Measurements from ENCODE around the gene KCNG2.

DNA sequence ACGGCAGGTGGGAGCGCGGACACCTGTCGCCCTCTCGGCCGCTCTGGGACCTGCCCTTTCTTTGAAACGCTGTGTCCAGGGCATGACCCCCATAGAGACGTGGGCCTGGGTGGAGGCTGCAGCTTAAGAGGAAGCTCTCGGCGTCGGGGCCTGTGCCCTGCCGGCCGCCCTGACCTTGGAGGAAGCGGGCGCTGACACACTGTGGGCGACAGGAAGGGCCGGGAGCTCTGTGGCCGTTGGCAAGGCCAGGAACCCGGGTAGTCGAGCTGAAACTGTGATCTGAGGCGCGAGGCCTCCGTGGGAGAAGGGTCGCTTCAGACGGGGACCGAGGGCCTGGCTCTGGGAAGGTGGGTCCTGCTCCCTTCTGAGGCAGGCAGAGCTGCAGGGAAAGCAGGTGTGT, 28.2 kb downstream of the KCNG2 start:
- TF ChIP-seq, protein P1, sequence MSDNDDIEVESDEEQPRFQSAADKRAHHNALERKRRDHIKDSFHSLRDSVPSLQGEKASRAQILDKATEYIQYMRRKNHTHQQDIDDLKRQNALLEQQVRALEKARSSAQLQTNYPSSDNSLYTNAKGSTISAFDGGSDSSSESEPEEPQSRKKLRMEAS (IDR thresholded peaks at IDR 0.05; ENCODE audit: low read depth): no peak
- TF ChIP-seq NRF1 (IDR thresholded peaks at IDR 0.05; ENCODE audit: low read depth, low read length): no peak
- no peak for TF ChIP-seq POLR2AphosphoS5 (IDR thresholded peaks at IDR 0.05; ENCODE audit: low read depth, low read length)
- TF ChIP-seq RCOR1 (IDR thresholded peaks at IDR 0.05; ENCODE audit: low read length): no peak
- TF ChIP-seq, protein P2, sequence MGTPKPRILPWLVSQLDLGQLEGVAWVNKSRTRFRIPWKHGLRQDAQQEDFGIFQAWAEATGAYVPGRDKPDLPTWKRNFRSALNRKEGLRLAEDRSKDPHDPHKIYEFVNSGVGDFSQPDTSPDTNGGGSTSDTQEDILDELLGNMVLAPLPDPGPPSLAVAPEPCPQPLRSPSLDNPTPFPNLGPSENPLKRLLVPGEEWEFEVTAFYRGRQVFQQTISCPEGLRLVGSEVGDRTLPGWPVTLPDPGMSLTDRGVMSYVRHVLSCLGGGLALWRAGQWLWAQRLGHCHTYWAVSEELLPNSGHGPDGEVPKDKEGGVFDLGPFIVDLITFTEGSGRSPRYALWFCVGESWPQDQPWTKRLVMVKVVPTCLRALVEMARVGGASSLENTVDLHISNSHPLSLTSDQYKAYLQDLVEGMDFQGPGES (IDR thresholded peaks at IDR 0.05; ENCODE audit: low read depth, low read length): no peak

Data from SK-N-SH (cell line).